HG02970 (cell line): ENCODE data around the gene MEX3C.

Experiments
- ATAC-seq: cut with Tn5 transposase; IDR thresholded peaks from one replicate; pipeline ENCODE4 v1.9.1; 2021; ENCODE audit warnings: mild to moderate bottlenecking, moderate library complexity, moderate number of reproducible peaks; ENCODE audit not compliant: unreplicated experiment, low FRiP score

The MEX3C gene

GRCh38 chr18:51192026-51192425 lies 5.5 kb downstream of the MEX3C start:
- no peak for ATAC-seq

DNA sequence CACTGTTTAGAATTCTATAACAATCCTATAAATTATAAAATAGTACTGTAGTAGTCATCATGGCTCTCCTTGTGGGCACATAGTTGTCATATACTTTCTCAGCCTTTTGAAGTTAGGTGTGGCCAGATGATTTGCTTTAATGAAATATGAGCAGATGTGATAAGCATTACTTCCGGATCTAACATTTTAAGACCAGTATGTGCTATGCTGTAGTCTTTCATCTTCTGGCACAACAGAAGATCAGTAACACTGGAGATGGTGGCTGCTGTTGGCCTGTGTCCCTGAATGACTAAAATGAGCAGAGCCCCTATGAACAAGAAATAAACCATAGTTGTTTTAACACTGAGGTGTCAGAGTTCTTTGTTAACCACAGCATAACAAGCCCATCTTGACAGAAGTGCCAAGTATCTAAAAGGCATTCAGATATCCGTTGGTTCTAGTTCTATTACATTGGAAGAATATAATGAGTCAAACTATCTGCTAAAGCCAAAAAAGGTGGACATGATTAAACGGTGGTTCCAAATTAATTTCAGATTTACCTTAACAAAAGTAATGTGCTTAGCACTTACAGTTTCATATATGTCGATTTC lies 6.3 kb downstream of the MEX3C start:
- no peak for ATAC-seq

DNA sequence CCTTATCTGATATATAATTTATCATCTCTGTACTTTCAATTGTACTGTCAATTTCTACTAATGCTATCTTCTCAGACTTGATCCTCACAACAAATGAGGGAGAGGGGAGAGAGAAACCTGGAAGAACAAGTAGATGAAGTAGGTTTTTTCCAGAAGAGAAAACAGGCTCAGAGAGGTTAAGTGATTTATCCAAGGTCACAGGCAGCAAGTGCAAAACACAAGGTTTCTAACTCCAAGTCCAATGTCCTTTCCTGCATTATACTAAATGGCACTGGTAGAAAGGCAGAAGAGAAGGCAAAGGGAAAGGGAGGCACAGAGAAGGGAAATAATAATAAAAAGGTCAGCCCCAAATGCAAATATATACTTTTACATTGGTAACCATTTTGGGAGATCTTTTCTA lies 7.5 kb downstream of the MEX3C start:
- ATAC-seq, result no peak

DNA sequence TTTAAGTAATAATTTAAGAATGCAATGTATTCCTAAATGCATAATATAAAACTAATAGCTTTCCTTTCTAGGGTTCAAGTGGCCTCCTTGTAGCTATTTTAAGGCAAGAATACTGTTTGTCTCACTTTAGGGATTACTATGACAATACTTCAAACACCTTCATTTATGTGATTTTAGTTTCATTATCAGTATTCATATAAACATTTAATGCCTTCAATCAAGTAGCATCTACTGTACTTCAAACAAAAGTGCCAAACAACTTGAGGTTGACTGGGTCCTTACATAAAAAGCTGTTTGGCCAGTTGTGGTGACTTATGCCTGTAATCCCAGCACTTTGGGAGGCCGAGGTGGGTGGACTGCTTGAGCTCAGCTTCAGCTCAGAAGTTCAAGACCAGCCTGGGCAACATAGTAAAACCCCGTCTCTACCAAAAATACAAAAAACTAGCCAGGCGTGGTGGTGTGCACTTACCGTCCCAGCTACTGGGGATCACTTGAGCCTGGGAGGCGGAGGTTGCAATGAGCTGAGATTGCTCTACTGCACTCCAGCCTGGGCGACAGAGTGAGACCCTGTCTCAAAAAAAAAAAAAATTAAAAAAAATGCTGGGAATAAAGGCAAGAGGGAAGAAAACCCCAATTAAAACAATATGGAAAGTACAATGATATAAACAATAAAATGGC lies 9.3 kb downstream of the MEX3C start:
- ATAC-seq, result no peak

GRCh38 chr18:51185075-51185474 lies 12.4 kb downstream of the MEX3C start:
- ATAC-seq, result no peak

DNA sequence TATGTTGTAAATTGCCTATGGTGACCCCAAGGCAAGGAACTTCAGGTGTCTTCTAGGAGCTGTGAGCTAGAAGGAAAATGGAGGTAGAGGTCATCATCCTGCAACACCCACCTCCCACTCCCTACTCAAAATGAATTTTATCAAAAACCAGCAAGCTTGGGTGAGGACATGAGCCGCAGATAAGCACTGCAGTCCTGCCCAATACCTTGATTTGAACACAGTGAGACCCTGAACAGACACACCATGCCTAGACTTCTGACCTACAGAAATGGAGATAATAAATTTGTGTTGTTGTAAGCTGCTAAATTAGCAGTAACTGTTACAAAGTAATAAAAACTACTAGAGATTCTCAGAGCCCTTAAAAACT lies 13.4 kb downstream of the MEX3C start:
- no peak for ATAC-seq

DNA sequence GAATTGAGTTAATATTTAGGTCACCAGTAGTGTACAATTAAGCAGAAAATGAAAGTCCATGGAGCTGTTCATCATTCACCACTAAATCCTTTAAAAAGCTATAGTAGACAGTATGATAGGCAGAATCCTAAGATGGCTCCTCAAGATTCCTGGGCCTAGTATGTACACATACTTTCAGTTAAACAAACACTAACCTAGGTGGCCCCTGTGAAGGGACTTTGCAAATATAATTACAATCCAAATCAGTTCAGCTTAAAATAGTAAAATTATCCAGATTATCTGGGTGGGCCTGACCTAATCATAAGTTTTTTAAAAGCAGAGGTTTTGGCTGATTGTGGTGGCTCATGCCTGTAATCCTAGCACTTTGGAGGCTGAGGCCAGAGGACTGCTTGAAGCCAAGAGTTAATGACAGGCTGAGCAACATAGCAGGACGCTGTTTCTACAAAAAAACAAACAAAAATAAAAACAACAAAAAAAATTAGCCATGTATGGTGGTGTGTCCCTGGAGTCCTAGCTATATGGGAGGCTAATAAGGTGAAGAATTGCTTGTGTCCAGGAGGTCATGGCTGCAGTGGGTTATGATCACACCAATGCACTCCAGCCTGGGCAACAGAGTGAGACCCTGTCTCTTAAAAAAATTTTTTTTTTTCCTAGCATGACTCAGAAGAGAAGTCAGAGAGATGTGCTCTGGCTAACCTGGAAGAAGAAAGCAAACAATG lies 13.9 kb downstream of the MEX3C start:
- ATAC-seq, result no peak

GRCh38 chr18:51182824-51183223 lies 14.7 kb downstream of the MEX3C start:
- ATAC-seq, result no peak

- no peak for ATAC-seq
These were observed 25.7 kb downstream of the MEX3C start for GRCh38 chr18:51171625-51172259.

DNA sequence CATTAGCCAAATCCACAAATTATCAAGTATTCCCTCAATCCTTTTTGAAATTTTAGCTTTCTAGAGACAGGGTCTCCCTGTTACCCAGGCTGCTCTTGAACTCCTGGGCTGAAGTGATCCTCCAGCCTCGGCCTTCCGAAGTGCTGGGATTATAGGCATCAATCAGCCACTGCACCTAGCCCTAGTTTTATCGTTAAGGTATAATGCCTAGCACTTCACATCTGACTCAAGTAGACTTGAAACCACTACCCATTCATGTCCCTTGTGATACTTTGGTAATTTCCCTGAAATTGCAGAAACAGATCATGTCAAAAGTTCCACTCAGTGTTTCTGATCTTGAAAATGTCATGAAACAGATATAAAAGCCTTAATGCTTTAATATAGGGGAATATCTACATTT lies 26.3 kb downstream of the MEX3C start:
- ATAC-seq, result no peak

- ATAC-seq, result no peak
These were observed 26.8 kb downstream of the MEX3C start for GRCh38 chr18:51170664-51171063.

DNA sequence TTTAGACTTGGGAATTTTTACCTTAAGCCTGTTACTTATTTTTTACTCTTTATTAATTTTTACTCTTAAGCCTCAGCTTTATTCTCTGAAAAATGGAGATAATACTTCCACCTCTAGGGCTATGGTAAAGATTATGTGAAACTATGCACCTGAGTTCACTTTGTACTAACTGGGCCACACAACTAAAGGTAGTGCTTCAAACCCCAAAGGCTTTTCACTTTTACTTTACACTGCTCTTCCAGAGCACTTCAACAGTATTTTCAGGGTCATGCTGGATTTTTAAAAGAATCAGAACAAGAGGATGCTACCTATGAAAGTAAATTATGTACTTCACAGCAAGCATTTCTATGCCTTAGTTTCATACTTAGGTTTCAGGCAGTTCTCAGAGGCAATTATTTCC lies 27.8 kb downstream of the MEX3C start:
- no peak for ATAC-seq

GRCh38 chr18:51168960-51169662 lies 28.4 kb downstream of the MEX3C start:
- no peak for ATAC-seq

GRCh38 chr18:51168026-51168742 lies 29.3 kb downstream of the MEX3C start:
- no peak for ATAC-seq

GRCh38 chr18:51165296-51165695 lies 32.2 kb downstream of the MEX3C start:
- ATAC-seq, result no peak

DNA sequence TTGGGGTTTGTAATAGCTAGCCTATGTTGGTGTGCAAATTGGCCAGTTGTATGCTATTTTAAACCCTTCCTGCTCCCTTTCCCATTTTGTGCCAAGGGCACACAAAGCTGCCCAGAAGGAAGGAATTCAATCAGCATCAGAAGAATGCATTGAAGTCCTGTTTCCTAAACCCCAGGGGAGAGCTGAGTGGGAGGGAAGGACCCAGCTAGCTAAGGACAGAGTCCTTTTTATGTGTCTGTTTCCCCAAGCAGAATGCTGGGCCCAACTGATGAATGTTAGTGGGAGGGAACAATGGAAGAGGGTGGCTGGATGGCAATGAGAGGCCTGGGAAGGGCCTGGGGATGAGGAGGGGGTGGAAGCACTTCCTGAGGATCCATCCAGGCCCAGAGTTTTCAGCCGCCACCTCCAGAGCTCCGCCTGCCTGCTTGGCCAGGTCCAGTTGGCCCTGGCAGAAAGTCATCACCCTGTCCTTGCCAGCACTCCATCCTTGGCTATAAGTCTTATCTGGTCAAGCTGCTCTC lies 32.7 kb downstream of the MEX3C start:
- no peak for ATAC-seq

DNA sequence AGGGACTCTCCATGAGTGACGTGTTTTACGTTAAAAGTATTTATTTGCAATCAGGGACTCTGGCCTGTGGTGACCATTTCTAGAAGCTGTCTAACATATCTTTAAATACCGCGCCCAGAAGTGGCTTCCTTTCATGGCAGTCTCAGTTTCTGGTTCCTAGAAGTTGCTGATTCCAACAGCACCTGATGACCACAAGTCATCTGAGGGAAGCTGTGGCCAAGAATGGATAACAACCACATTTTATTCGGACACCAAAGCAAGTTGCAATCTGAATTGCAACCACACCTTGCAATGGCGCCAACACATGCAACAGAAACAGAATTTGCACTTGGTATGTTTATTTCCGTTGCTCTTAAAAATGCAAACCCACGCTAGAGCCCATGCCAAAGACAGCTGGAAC lies 33.1 kb downstream of the MEX3C start:
- no peak for ATAC-seq

DNA sequence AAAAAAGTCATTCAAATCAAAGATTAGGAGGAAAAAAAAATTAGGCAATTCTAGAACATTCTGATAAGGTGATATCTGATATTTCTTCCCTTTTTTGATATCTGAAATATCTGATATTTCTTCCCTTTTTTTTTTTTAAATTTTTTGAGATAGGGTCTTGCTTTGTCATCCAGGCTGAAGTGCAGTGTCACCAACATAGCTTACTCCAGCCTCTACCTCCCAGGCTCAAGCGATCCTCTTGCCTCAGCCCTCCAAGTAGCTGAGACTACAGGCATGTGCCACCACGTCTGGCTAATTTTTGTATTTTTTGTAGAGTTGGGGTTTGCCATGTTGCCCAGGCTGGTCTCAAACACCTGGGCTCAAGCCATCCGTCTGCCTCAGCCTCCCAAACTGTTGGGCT lies 33.9 kb downstream of the MEX3C start:
- no peak for ATAC-seq

- no peak for ATAC-seq
These were observed 34.9 kb downstream of the MEX3C start for GRCh38 chr18:51162617-51163016.

DNA sequence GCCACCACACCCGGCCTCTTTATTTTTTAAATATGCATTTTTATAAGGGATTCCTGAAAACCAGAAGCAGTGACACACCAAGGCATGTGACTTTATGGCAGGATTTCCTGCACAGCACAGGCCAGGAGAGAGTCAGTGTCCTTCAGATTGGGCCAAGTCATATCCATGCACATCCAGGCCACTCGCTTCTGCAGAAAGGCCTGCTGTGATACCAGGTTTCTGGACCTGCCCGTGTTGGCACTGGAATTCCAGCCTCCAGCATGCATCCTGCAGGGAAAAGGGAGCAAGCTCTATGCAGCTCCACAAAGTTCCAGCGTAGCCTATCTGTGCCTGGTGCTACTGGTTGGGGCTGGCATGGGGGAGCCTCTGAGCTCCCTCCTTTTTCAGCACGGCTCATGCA lies 36.8 kb downstream of the MEX3C start:
- no peak for ATAC-seq
